Neural progenitor cell (in vitro differentiated cells): Measurements from ENCODE around the gene NCR2. TPM values are rescaled to one million over a fixed set of nuclear protein-coding genes. Genes with fewer than 3 reads are reported as not detected.
A peak's percentile ranks its signal among the peaks of the same experiment; 100 is the strongest.

Source experiments
- DNase-seq: peaks from one replicate; pipeline ENCODE4 v3.0.0-alpha.2; 2016; ENCODE audit warnings: low spot score
- H2AFZ ChIP-seq: fragments of 200-600 bp; sonication (generic); replicated peaks from 2 replicates; pipeline ENCODE4 v1.6.1; 2016; ENCODE audit warnings: antibody characterized with exemption
- H3F3A ChIP-seq: fragments of 200-600 bp; sonication (generic); 2 replicates; pipeline ENCODE4 v1.6.1; 2016; ENCODE audit warnings: antibody characterized with exemption, low read depth
- H3K27ac ChIP-seq: fragments of 200-600 bp; sonication (generic); 2 replicates; pipeline ENCODE4 v1.5.1; 2016; ENCODE audit warnings: mild to moderate bottlenecking
- H3K27me3 ChIP-seq: fragments of 200-600 bp; sonication (generic); 2 replicates; pipeline ENCODE4 v1.6.1; 2016; ENCODE audit warnings: mild to moderate bottlenecking, moderate library complexity
- H3K36me3 ChIP-seq: fragments of 200-600 bp; sonication (generic); 2 replicates; pipeline ENCODE4 v1.5.1; 2016
- H3K4me1 ChIP-seq: fragments of 200-600 bp; sonication (generic); 2 replicates; pipeline ENCODE4 v1.6.1; 2016; ENCODE audit warnings: mixed run types
- H3K4me2 ChIP-seq: fragments of 200-600 bp; sonication (generic); 2 replicates; pipeline ENCODE4 v1.6.1; 2016
- H3K4me3 ChIP-seq: fragments of 200-600 bp; sonication (generic); 2 replicates; pipeline ENCODE4 v1.5.1; 2016
- H3K79me2 ChIP-seq: fragments of 200-600 bp; sonication (generic); 2 replicates; pipeline ENCODE4 v1.6.1; 2016; ENCODE audit warnings: low read depth
- H3K9ac ChIP-seq: fragments of 200-600 bp; sonication (generic); 2 replicates; pipeline ENCODE4 v1.6.1; 2016
- H3K9me3 ChIP-seq: fragments of 200-600 bp; sonication (generic); 2 replicates; pipeline ENCODE4 v1.5.1; 2016; ENCODE audit warnings: low read depth
- H4K20me1 ChIP-seq: fragments of 200-600 bp; sonication (generic); 2 replicates; pipeline ENCODE4 v1.6.1; 2016; ENCODE audit warnings: low read depth
- H3K27ac Mint-ChIP-seq: 3 replicates; pipeline ENCODE4 v1.8.0; 2021; ENCODE audit warnings: mixed read lengths
- H3K27me3 Mint-ChIP-seq: 2 replicates; pipeline ENCODE4 v1.8.0; 2022; ENCODE audit warnings: low read depth, mild to moderate bottlenecking, inconsistent platforms, moderate library complexity, mixed read lengths; ENCODE audit not compliant: insufficient read depth
- H3K36me3 Mint-ChIP-seq: 3 replicates; pipeline ENCODE4 v1.8.0; 2021; ENCODE audit warnings: mixed read lengths
- H3K4me1 Mint-ChIP-seq: 3 replicates; pipeline ENCODE4 v1.8.0; 2021; ENCODE audit warnings: mixed read lengths
- H3K4me3 Mint-ChIP-seq: 3 replicates; pipeline ENCODE4 v1.8.0; 2021; ENCODE audit warnings: mild to moderate bottlenecking, moderate library complexity, mixed read lengths
- H3K9me3 Mint-ChIP-seq: 3 replicates; pipeline ENCODE4 v1.8.0; 2020; ENCODE audit warnings: mixed read lengths
- EZH2 ChIP-seq: fragments of 200-600 bp; sonication (generic); IDR thresholded peaks from 2 replicates; pipeline ENCODE4 v1.6.1; 2017; ENCODE audit warnings: antibody characterized with exemption, mild to moderate bottlenecking, moderate library complexity
- EZH2phosphoT487 ChIP-seq: fragments of 200-600 bp; sonication (generic); IDR thresholded peaks from 2 replicates; pipeline ENCODE4 v1.6.1; 2017; ENCODE audit warnings: antibody characterized with exemption
- total RNA-seq: library from RNA; depleted of rRNA; stranded (reverse); fragments of >200 nt; gene quantifications from 2 replicates; pipeline ENCODE4 v1.2.3, GENCODE V29; 2015; ENCODE audit warnings: low replicate concordance
- TF ChIP-seq, protein P1 (sequence below): fragments of 200-600 bp; sonication (generic); IDR thresholded peaks from 2 replicates; pipeline ENCODE4 v1.5.1; 2017; ENCODE audit warnings: antibody characterized with exemption, mild to moderate bottlenecking

NCR2 gene
- total RNA-seq, 1 donor from 2014 or later: not detected

DNA sequence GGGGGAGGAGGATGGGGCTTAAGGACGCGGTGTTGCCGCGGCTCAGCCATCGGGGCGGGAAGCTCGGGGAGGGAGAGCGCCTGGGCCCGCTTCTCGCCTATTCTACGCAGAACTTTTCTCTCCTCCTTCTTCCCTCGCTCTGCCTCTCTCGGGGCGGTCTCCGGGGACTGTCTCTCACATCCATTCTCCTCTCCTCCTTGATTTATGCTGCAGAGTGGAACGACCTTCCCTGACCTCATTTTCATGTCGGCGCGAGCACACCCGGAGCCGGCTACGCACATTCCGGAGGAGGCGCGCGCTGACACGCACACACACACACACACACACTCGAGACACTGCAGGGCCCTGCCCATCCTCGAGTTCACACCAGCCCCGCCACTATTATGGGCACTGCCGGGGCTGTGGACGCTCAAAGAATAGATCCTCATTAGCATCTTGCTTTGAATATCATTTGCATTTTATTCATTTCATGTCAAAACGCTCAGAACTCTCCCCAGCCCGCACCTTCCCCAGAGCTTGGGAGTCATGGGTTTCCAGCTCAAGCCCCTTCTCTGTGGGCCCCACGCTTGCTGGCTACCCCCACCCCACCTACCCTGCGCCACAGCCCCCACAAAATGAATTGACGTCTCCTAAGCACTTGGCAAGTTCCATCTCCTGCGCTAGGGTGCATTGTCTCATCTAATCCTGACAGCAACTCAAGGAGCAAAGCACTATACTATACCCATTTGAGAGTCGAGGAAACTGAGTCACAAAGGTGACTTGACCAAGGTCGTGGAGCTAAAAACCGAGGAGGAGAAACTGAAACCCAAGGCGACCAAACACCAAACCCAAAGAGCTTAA is 36.8 kb downstream of the NCR2 start:
- no peak overlapping the region for H3K9ac ChIP-seq
- H3K27ac Mint-ChIP-seq: no peak overlapping the region

DNA sequence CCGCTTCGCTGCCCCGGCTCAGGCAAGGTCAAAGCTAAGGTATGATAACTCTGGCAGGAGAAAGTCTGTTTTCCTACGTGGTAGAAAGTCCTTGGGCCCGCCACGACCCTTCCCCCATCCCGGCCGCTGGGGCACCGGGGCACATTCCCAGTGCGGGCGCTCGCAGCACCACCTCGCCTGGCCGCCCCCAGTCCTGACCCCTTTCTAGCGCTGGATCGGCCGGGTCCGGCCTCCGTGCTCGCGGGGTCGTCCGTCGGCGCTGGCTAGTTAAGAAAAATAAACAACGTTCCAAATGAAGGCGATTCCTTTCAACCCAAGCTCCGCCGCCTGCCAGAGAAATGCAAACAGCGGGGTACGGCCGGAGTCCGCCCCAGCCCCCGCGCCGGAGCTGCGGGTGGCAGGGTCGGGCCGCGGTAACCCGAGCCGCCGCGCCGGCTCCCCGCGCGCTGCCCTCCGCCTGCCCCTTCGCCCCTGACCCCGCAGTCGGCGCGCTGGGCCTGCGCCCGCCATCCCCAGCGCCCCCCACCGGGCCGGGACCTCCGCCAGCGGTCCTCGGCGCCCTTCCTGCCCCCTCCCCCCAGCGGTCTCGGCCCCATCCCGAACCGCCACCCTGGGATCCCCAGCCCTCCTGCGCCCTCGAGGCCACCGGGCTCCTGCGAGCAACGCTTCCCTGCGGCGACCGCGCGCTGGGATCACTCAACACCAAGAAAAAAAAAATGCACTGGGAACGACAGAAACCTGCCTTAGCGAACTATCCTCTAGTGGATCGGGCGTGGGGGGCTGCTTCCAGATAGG is 37.6 kb downstream of the NCR2 start:
- no peaks in the 10 kb centered on the region for H3K36me3 Mint-ChIP-seq

More for the DNA sequence above, 36.8 kb downstream of the NCR2 start:
- peak; percentile 57 for DNase-seq
- Mint-ChIP-seq H3K9me3 (no peaks in the 10 kb centered on the region), H3K4me1 (peaks cover 57% of the 10 kb centered on the region), H3K4me3 (peak overlapping the region; percentile 87), H3K36me3 (no peaks in the 10 kb centered on the region), H3K27me3 (peaks cover 83% of the 10 kb centered on the region)
- H3F3A ChIP-seq: peaks cover 64% of the 10 kb centered on the region
- no peak overlapping the region for H3K27ac ChIP-seq
- H3K36me3 ChIP-seq: no peaks in the 10 kb centered on the region
- H2AFZ ChIP-seq: no peak overlapping the region
- H3K4me3 ChIP-seq: peak overlapping the region; percentile 37
- H3K4me1 ChIP-seq: peaks cover 41% of the 10 kb centered on the region
- H4K20me1 ChIP-seq: peaks cover 73% of the 10 kb centered on the region
- no peaks in the 10 kb centered on the region for H3K9me3 ChIP-seq
- peaks cover 97% of the 10 kb centered on the region for H3K27me3 ChIP-seq
- TF ChIP-seq EZH2: peak; percentile 20
- peak; percentile 38 for TF ChIP-seq EZH2phosphoT487
- TF ChIP-seq, protein P1, sequence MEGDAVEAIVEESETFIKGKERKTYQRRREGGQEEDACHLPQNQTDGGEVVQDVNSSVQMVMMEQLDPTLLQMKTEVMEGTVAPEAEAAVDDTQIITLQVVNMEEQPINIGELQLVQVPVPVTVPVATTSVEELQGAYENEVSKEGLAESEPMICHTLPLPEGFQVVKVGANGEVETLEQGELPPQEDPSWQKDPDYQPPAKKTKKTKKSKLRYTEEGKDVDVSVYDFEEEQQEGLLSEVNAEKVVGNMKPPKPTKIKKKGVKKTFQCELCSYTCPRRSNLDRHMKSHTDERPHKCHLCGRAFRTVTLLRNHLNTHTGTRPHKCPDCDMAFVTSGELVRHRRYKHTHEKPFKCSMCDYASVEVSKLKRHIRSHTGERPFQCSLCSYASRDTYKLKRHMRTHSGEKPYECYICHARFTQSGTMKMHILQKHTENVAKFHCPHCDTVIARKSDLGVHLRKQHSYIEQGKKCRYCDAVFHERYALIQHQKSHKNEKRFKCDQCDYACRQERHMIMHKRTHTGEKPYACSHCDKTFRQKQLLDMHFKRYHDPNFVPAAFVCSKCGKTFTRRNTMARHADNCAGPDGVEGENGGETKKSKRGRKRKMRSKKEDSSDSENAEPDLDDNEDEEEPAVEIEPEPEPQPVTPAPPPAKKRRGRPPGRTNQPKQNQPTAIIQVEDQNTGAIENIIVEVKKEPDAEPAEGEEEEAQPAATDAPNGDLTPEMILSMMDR: no peak
- H3K4me2 ChIP-seq: peak overlapping the region; percentile 76
- no peaks in the 10 kb centered on the region for H3K79me2 ChIP-seq

DNA sequence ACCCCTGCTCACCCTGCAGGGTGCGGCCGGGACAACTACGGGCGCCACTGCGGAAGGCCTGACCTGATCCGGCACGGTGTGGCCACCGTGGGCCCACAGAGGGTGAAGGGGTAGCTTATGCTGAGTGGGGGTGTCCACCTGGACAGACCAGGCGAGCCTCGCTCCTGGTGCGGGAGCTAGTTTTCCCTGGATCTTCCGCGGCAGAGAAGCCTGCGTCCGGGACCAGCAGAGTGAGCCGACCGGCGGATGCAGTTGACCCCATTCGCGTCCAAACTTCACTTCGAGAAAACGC is 38.2 kb downstream of the NCR2 start:
- Histone ChIP-seq H3K27me3 (peaks cover 100% of the 10 kb centered on the region), H3F3A (peaks cover 56% of the 10 kb centered on the region), H3K4me3 (peak overlapping the region; percentile 16), H3K9ac (no peak overlapping the region), H3K79me2 (no peaks in the 10 kb centered on the region), H2AFZ (no peak overlapping the region), H3K36me3 (no peaks in the 10 kb centered on the region), H3K4me1 (peaks cover 41% of the 10 kb centered on the region), H3K4me2 (peak overlapping the region; percentile 76), H3K27ac (no peak overlapping the region), H4K20me1 (peaks cover 75% of the 10 kb centered on the region), H3K9me3 (no peaks in the 10 kb centered on the region)
- Mint-ChIP-seq H3K36me3 (no peaks in the 10 kb centered on the region), H3K27ac (no peak overlapping the region), H3K9me3 (no peaks in the 10 kb centered on the region), H3K4me1 (peaks cover 57% of the 10 kb centered on the region), H3K27me3 (peaks cover 89% of the 10 kb centered on the region), H3K4me3 (peak overlapping the region; percentile 82)
- DNase-seq: no peak
- TF ChIP-seq, protein P1: no peak
- TF ChIP-seq EZH2phosphoT487 (peak; percentile 87), EZH2 (peak; percentile 85)

More for the DNA sequence above, 37.6 kb downstream of the NCR2 start:
- Histone ChIP-seq H3K27ac (no peak overlapping the region), H3K79me2 (no peaks in the 10 kb centered on the region), H3K4me3 (peak overlapping the region; percentile 33), H3K36me3 (no peaks in the 10 kb centered on the region), H3F3A (peaks cover 62% of the 10 kb centered on the region), H3K9me3 (no peaks in the 10 kb centered on the region), H3K4me1 (peaks cover 41% of the 10 kb centered on the region), H3K4me2 (peak overlapping the region; percentile 76), H4K20me1 (peaks cover 75% of the 10 kb centered on the region), H2AFZ (no peak overlapping the region), H3K9ac (no peak overlapping the region), H3K27me3 (peaks cover 100% of the 10 kb centered on the region)
- peak; percentile 96 for TF ChIP-seq EZH2phosphoT487
- TF ChIP-seq, protein P1: no peak
- peak; percentile 94 for TF ChIP-seq EZH2
- H3K27ac Mint-ChIP-seq: no peak overlapping the region
- H3K4me3 Mint-ChIP-seq: peak overlapping the region; percentile 87
- peaks cover 86% of the 10 kb centered on the region for H3K27me3 Mint-ChIP-seq
- H3K9me3 Mint-ChIP-seq: no peaks in the 10 kb centered on the region
- peaks cover 57% of the 10 kb centered on the region for H3K4me1 Mint-ChIP-seq
- peak; percentile 76 for DNase-seq
